ENCODE results near the gene ANKUB1.

DNA sequence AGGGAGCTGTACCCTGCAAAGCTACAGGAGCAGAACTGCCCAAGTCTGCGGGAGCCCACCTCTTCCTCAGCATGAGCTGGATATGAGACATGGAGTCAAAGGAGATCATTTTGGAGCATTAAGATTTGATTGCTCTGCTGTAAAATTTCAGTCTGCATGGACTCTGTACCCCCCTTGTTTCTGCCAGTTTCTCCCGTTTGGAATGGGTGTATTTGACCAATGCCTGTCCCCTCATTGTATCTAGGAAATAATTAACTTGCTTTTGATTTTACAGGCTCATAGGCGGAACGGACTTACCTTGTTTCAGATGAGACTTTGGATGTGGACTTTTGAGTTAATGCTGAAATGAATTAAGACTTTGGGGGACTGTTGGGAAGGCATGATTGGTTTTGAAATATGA is 39.0 kb upstream of the ANKUB1 start:
- TF ChIP-seq POLR2AphosphoS5 (IDR thresholded peaks at IDR 0.05) (no peak), CTCF (IDR thresholded peaks at IDR 0.05 in 8 of 11, conservative IDR thresholded peaks at IDR 0.05 in 3 of 11) (no peak), POLR2A (IDR thresholded peaks at IDR 0.05) (no peak)

Data from spleen (tissue), 7 donors.